Neutrophil (primary cell): ENCODE results near the gene LOXL4.

ENCODE experiments used
- H3K27ac ChIP-seq: fragments of 200-600 bp; sonication (generic); 2 replicates; pipeline ENCODE4 v1.5.1; 2016; ENCODE audit warnings: mild to moderate bottlenecking, moderate library complexity
- H3K27me3 ChIP-seq: fragments of 200-600 bp; sonication (generic); 2 replicates; pipeline ENCODE4 v1.6.0; 2016; ENCODE audit warnings: mild to moderate bottlenecking
- H3K36me3 ChIP-seq: fragments of 200-600 bp; sonication (generic); 2 replicates; pipeline ENCODE4 v1.5.1; 2017
- H3K4me1 ChIP-seq, 2 experiments: fragments of 200-600 bp in 1 of 2; sonication (generic) in 1 of 2; 1 replicate in 1 of 2; 2 replicates in 1 of 2; pipeline versions ENCODE4 v1.5.1 to v1.6.1; 2013 to 2016; ENCODE audit warnings: low read depth in 1 of 2, low read length in 1 of 2, mild to moderate bottlenecking in 1 of 2, moderate library complexity in 1 of 2; ENCODE audit not compliant: control insufficient read depth in 1 of 2, insufficient read depth in 1 of 2
- H3K4me3 ChIP-seq, 2 experiments: fragments of 200-600 bp in 1 of 2; sonication (generic) in 1 of 2; 1 replicate in 1 of 2; 2 replicates in 1 of 2; pipeline ENCODE4 v1.5.1; 2013 to 2016; ENCODE audit warnings: low read depth in 1 of 2, low read length in 1 of 2, mild to moderate bottlenecking in 1 of 2, moderate library complexity in 1 of 2
- H3K9me3 ChIP-seq: fragments of 200-600 bp; sonication (generic); 2 replicates; pipeline ENCODE4 v1.5.1; 2016
- TF ChIP-seq, protein P1 (sequence below): fragments of 200-600 bp; sonication (generic); IDR thresholded peaks from 2 replicates; pipeline ENCODE4 v1.5.1; 2016; ENCODE audit warnings: antibody characterized with exemption

Gene LOXL4

DNA sequence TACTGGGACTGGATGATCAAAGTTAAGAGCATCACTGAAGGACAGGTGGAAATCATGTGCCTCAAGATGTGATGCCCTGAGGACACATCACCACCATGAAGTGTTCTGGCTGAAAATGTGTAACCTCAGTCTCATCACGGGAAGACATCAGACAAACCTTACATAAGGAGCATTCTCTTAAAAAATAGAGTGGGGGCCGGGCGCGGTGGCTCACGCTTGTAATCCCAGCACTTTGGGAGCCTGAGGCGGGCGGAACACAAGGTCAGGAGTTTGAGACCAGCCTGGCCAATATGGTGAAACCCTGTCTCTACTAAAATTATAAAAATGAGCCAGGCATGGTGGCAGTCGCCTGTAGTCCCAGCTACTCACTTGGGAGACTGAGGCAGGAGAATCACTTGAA is 65.6 kb downstream of the LOXL4 start:
- H3K36me3 ChIP-seq = no peaks in the 10 kb centered on the region

DNA sequence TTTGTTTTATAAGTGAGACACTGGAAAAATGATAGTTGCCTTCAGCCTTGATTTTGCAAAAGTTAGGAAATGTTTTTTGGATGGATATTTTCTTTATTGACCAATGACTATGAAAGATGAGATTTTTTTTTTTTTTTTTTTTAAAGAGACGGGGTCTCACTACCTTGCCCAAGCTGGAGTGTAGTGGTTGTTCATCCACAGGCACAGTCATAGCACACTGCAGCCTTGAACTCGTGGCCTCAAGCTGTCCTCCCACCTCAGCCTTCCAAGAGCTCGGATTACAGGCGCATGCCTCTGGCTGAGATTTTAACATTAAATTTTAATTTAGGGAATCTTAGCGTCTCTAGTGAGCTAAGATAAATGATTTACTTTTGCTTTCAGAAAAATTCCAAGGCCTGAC is 66.2 kb downstream of the LOXL4 start:
- no peak overlapping the region for H3K4me3 ChIP-seq
- TF ChIP-seq, protein P1, sequence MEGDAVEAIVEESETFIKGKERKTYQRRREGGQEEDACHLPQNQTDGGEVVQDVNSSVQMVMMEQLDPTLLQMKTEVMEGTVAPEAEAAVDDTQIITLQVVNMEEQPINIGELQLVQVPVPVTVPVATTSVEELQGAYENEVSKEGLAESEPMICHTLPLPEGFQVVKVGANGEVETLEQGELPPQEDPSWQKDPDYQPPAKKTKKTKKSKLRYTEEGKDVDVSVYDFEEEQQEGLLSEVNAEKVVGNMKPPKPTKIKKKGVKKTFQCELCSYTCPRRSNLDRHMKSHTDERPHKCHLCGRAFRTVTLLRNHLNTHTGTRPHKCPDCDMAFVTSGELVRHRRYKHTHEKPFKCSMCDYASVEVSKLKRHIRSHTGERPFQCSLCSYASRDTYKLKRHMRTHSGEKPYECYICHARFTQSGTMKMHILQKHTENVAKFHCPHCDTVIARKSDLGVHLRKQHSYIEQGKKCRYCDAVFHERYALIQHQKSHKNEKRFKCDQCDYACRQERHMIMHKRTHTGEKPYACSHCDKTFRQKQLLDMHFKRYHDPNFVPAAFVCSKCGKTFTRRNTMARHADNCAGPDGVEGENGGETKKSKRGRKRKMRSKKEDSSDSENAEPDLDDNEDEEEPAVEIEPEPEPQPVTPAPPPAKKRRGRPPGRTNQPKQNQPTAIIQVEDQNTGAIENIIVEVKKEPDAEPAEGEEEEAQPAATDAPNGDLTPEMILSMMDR = no peak
- no peaks in the 10 kb centered on the region for H3K9me3 ChIP-seq
- H3K27ac ChIP-seq = no peak overlapping the region
- peaks cover 0 to under 1% of the 10 kb centered on the region in 2 experiments for H3K4me1 ChIP-seq
- H3K36me3 ChIP-seq = no peaks in the 10 kb centered on the region
- H3K27me3 ChIP-seq = no peaks in the 10 kb centered on the region

More for the DNA sequence above, 65.6 kb downstream of the LOXL4 start:
- Histone ChIP-seq H3K27ac (no peak overlapping the region), H3K4me1 (no peaks in the 10 kb centered on the region), H3K4me3 (no peak overlapping the region), H3K27me3 (no peaks in the 10 kb centered on the region), H3K9me3 (no peaks in the 10 kb centered on the region)
- TF ChIP-seq, protein P1 = no peak
